GM18508 (cell line): ENCODE data around the gene SIN3B.

Experiments
- ATAC-seq: cut with Tn5 transposase; IDR thresholded peaks from one replicate; pipeline ENCODE4 v1.9.1; 2021; ENCODE audit warnings: moderate number of reproducible peaks; ENCODE audit not compliant: insufficient read depth, unreplicated experiment

SIN3B gene

DNA sequence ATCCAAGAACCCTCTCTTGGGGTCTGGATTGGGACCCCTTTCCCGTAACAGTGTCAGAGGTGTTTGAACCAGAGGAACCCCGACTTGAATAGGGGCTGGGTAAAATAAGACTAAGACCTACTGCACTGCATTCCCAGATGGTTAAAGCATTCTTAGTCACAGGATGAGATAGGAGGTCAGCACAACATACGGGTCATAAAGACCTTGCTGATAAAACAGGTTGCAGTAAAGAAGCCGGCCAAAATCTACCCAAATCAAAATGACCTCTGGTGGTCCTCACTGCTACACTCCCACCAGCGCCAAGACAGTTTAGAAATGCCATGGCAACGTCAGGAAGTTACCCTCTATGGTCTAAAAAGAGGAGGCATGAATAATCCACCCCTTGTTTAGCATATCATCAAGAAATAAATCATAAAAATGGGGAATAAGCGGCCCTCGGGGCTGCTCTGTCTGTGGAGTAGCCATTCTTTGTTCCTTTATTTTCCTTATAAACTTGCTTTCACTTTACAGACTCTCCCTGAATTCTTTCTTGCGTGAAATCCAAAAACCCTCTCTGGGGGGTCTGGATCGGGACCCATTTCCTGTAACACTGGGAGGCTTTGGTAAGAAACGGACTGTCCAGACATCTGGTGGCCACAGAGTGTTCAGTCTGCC, 4.4 kb upstream of the SIN3B start:
- ATAC-seq = no peak

DNA sequence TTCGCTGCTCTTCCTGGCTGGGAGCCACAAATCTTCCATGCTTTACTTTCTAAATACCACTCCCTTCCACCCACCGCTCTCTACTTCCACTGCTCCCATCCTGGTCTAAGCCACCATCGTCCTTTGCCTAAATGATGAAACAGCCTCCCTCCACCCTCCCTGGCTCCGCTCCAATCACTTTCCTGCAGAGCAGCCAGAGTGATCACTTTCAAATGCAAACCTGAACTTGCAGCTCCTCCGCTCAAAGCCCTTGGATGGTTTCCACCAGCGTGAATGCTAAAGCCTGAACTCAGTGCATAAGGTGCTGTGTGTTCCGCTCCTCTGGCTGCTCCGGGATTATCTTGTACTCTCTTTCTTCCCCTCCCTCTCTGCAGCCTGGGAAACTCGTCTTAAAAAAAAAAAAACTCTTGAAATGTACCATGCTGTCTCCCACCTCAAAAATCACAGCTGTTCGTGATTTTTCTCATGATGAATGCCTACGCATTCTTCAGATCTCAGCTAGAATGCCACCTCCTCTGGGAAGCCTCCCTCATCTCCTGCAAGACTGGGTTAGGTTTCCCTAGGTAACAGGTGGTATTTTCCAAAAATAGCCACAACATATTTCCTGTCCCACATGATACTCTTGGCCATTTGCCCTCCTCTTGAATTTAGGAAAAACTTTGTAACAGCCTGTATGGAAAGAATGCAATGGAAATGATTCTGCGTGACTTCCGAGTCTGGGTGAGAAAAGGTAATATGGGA, 3.7 kb upstream of the SIN3B start:
- no peak for ATAC-seq

DNA sequence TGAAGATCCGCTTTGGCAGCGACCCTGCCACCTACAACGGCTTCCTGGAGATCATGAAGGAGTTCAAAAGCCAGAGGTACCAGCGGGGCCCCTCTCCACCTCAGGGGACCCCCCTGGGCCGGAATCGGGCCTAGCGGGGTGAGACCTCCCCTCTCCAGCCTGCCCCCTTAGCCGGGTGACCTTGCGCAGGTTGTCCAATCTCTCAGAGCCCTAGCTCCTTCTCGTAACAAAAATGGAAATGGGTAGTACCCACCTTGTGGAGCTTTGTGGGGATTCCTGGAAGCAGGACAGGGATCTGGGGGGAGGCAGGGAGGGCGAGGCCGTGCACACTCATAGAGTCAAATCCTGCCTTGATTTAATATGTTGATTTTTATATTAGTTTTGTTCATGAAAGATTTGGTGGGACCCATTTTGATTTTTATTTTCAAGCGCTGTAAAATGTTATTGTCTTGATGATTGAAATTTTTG, 658 bp downstream of the SIN3B start:
- no peak for ATAC-seq

DNA sequence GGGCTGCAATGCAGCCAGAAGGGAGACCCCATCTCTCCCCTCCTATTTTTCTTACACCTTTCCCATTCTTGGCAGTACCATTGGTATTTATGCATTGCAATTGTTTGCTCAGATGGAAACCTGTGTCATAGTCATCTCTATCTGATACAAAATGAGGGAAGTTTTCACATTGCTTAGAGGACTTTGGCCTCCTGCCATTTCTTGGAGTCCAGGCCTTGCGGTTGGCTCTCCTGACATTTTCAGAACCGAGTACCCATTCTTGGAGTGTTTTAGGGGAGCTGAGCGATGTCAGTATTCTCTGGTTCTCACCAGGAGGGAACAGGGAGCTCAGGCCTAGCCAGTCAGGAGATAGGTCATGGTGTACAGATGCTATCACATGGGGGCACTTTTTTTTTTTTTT, 1.5 kb downstream of the SIN3B start:
- ATAC-seq = no peak

- no peak for ATAC-seq
Measured at GRCh38 chr19:16831531-16831930, 2.3 kb downstream of the SIN3B start.

- ATAC-seq = no peak
Measured at GRCh38 chr19:16834747-16835146, 5.5 kb downstream of the SIN3B start.

- ATAC-seq = no peak
Measured at GRCh38 chr19:16836115-16837034, 7.2 kb downstream of the SIN3B start.

GRCh38 chr19:16837035-16837362, 7.8 kb downstream of the SIN3B start:
- no peak for ATAC-seq

DNA sequence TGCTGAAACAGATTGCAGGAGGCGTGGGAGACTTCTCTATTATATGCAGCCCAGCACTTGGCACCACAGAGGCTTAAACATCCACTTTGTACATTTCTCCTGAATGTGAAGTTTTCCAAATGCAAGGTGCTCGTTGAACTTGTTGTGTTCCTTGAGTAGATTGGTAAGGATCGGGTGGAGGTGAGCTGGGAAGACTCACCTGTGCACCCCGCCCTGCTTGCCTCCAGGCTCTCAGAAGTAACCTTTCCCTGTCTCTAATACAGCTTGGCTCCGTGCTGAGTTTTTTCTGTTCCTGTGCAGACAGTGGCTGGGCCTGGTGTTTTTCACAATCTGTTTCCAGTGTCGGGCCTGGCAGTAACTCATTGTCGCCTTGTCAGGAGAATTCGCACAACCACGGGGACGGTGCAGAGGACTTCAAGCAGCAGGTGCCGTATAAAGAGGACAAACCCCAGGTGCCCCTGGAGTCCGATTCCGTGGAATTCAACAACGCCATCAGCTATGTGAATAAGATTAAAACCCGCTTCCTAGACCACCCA, 12.3 kb downstream of the SIN3B start:
- no peak for ATAC-seq

GRCh38 chr19:16846901-16847300, 17.7 kb downstream of the SIN3B start:
- no peak for ATAC-seq

GRCh38 chr19:16847430-16847829, 18.2 kb downstream of the SIN3B start:
- no peak for ATAC-seq

GRCh38 chr19:16849168-16849567, 20.0 kb downstream of the SIN3B start:
- ATAC-seq = no peak

DNA sequence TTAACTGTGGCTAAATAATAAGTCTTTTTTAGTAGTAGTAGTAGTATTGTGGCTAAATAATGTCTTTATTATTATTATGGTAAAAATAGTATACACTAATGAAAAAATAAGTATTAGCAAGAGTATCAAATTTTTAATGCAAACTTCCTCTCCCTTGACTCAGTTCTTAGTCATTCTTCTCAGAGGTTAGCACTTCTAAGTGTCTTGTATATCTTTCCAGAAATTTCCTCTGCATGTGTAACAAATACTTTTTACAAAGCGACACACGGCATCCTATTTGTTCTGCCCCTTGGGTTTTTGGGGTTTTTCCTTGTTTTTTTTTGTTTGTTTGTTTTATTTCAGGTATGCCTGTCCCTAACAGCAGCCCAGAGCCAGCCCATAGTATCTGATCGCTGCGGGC, 20.9 kb downstream of the SIN3B start:
- ATAC-seq = no peak

DNA sequence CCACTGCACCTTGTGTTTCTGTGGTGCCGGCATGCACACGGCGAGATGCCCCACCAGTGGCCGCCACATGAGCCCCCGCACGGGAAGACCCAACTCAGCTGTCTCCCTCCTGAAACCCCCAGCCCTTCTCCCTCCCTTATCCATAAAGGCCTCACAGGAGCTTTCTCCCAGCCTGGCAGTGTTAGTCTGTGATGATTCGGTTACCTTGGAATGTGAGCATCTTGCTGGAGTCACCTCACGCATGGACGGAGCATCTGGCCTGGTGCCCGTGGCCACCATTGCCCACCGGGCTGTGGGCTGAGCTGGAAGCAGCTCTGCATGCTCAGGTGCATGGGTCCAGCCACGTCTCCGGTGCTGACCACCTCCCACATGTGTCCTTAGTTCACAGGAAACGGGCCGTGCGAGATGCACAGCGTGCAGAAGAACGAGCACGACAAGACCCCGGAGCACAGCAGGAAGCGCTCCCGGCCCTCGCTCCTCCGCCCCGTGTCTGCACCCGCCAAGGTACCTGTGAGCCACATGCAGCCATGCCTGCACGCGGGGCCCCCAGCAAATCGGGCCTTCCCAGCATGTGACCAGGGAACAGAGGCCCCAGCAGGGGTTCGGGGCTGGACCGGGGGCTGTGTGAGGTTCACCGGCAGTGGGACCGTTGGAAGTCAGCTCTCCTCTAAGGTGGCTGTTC, 22.0 kb downstream of the SIN3B start:
- no peak for ATAC-seq

DNA sequence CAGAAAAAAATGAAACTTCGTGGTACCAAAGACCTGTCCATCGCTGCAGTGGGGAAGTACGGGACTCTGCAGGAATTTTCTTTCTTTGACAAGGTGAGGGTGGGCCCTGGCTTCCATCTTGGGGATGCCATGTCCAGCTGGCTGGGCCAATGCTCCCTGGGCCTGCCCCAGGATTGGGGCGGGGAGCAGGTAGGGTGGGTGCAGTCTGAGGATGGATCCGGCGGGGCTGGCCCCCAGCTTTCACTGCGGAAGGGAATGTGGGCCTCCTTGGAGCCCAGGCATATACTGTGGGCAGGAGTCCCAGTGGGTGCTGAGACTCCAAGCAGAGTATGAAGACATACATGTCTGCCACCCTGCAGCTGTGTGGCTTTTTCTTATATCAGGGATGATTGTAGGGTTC, 23.9 kb downstream of the SIN3B start:
- ATAC-seq = no peak

DNA sequence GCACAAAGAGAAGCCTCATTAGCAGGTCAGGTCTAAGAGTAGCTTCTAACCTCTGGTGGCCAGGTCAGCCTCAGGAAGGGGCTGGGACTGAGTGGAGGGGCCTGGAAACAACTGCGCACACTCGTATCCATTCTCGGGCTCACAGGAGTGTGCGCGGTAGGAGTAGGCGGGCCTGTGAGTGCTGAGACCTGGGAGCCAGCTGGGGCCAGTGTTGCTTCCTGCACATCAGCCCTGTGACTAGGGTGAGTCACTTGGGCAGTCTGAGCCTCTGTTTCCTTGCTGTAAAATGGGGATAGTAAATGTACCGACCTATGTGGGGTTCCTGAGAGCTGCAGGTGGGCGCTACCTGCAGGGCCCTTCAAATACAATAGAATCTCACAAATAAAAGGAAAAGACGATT, 26.9 kb downstream of the SIN3B start:
- ATAC-seq = no peak

DNA sequence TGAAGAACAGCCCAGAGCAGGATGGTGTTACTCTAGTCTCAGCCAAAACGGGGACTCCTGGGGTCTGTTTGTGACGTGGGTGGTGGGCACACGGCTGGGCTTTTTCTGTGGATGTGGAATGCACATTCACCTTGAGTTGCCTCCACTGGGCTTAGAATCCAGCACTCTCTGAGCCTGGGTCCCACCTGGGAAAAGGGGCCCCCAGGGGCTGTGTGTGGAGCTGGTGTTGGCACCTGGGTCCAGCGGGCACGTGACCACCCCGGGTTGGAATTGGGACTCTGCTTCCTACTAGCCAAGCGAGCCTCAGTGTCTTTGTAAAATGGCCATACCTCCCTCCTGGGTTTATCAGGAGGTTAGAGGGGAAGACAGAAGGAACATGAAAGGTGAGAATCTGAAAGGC, 30.4 kb downstream of the SIN3B start:
- ATAC-seq = no peak

- no peak for ATAC-seq
Measured at GRCh38 chr19:16860118-16860517, 30.9 kb downstream of the SIN3B start.

- ATAC-seq = no peak
Measured at GRCh38 chr19:16861011-16861410, 31.8 kb downstream of the SIN3B start.

DNA sequence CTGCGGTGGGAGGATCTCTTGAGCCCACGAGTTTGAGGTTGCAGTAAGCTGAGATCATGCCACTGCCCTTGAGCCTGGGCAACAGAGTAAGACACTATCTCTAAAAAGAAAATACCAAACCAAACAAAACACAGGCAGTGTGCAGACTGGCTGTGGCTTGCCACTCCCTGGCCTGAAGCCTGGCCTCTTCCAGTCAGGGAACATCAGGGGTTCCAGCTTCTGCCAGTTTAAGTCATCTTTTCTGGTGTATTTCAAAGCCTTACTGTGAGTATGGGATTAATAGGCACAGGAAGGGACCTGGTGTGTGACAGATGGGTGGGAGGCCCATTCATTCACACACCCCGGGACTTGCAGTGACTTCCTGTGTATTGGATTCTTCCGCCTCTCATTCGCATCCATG, 32.6 kb downstream of the SIN3B start:
- ATAC-seq = no peak
